SIG-M5 treated with dmso at 0.1 percent for 504 hours (cell line): ENCODE measurements around the gene CAMK2A.

Source experiments
- DNase-seq: peaks from one replicate; lab custom pipeline; 2025; ENCODE audit not compliant: unreplicated experiment; lab: John Stamatoyannopoulos, UW

Gene CAMK2A

DNA sequence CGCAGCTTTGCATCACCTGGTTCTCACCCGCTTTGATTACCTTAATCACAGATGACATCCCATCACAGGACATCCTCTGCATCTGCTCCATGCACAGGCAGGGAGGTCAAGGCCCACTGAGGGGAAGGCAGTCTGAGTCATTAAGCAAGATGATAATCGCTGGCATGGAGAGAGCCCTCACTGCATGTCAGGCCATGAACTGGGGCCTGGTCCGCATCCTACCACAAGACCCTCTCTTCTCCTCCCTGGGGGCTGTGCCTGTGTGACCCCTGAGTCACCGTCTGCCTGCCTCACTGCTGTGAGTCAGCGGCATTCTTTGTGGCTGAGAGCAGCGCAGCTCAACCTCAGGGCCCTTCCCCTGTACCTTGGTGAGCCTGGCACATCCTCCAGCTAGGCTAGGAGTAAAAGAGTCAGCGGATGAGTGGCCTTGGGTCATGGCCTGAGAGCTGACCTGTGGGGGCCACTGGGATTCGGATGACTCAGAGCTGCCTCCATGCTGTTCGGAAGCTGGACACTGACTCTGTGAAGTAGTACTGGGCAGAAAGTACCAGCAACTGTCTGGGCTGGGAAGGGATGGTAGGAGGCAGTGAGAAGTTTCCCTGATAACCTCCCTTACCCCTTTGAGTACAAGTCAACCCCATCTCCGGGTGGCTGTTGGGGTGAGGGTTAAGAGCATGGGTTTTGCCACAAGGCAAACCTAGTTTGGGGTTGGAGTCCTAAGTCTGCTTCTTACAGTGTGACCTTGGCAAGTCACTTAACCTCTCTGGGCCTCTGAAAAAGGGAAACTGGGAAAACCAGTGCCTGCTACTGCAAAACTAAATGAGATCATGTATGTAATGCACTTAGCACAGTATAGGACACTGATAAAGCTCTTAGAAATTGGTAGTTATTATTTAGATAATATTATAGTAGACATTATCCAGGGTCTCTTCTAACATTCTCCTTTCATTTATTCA lies 27.8 kb upstream of the CAMK2A start:
- no peak for DNase-seq

DNA sequence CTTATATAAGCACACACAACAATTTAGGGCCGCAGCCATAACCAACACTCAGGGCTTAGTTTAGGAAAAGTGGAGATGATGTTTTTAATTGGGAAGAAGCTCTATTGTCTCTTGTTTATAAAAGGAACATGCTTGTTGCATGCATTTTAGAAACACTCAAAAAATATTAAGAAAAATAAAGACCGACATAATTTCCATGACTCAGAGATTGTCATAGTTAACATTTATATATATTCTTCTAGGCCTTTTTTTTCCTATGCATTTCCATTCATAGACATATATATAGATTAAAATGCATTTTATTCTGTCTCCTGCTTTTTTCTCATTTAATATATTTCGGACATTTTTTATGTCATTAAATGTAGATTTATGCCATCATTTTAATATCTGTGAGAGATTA lies 26.7 kb upstream of the CAMK2A start:
- no peak for DNase-seq

- DNase-seq, result no peak
These were observed 25.7 kb upstream of the CAMK2A start for GRCh38 chr5:150315245-150315644.

- no peak for DNase-seq
These were observed 24.5 kb upstream of the CAMK2A start for GRCh38 chr5:150313921-150314716.

GRCh38 chr5:150313501-150313900 lies 23.9 kb upstream of the CAMK2A start:
- DNase-seq, result no peak

DNA sequence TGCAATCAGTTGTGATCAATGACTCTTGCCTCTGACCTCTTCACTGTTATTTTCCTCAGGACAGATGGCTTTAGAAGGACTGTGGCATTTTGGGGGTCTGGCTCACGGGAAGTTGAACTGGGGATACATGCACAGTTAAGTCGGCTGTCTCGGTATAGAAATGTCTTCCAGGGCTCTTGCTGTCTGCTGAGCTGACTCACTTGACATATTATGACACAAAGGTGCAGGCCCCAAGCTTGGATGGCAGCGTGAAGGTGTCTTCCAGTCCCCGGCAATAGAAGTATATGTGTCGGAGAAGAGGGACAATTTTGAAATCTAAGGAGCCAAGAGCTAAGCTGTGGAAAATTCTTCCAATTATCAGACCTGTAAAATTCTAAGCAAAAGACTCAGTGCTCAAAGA lies 22.9 kb upstream of the CAMK2A start:
- no peak for DNase-seq

DNA sequence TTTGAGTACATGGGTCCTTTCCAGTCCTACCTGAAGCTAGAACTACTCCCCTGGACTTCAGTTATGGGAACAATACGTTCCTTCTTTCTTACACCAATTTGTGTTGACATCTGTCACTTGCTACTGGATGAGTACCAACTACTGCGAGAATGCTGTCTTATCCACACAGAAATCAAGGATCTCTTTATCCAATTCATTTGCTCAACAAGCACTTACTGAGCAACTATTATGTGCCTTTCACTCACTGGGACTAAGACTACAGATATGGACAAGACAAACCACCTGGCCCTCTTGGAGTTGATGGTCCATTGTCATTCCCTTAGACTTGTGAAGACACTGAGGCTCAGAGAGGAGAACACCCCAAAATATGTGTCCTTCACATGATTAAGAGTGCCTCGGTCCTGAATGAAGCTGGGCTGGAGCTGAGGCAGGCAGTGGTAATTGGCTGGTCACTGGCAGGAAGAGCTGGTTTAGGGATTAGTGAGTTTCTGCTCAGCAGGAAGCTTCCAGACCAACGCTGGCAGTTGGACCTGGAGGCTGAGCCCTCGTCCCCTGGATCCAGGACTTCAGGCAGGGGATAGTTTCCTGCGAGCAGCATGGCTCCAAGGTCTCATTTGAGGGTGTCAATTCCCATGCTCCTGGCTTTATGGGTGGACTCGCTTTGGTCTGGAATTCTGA lies 21.6 kb upstream of the CAMK2A start:
- DNase-seq, result no peak

DNA sequence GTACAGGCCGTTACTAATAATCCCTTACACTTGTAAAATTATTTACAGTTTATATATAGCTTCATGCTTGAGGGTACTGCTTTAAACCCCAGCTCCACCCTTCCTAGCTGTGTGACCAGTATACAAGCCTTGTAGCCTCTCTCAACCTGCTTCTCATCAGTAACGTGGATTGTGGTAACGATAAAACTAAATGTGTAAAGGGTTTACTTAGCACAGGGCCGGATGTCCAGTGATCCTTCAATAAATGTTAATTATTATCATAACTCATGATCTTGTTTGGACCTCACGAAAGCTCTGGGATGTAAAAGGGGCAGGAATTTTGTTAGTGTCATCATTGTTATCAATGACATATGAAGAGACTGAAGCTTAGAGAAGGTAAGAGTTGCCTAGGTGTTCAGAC lies 20.7 kb upstream of the CAMK2A start:
- no peak for DNase-seq

DNA sequence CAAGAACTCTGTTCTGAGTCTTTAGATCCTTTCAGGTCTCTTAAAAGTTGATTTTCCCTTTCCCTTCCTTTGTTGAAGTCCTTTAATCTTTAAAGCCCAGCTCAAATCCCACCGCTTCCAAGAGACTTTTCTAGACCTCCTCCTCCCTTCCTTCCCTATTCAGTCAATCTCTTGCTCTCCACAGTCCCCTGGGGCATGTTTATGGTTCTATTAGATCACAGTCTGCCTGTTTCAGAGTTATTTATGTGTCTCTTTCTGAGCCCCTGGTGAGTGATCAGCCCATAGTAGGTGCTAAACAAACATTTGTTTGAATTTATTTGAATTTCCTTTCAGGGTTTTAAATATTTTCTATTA lies 20.3 kb upstream of the CAMK2A start:
- no peak for DNase-seq

- DNase-seq, result no peak
These were observed 19.7 kb upstream of the CAMK2A start for GRCh38 chr5:150309101-150309885.

- DNase-seq, result no peak
These were observed 18.2 kb upstream of the CAMK2A start for GRCh38 chr5:150307617-150308426.

GRCh38 chr5:150306775-150307174 lies 17.2 kb upstream of the CAMK2A start:
- DNase-seq, result no peak

- no peak for DNase-seq
These were observed 16.0 kb upstream of the CAMK2A start for GRCh38 chr5:150305557-150305956.

DNA sequence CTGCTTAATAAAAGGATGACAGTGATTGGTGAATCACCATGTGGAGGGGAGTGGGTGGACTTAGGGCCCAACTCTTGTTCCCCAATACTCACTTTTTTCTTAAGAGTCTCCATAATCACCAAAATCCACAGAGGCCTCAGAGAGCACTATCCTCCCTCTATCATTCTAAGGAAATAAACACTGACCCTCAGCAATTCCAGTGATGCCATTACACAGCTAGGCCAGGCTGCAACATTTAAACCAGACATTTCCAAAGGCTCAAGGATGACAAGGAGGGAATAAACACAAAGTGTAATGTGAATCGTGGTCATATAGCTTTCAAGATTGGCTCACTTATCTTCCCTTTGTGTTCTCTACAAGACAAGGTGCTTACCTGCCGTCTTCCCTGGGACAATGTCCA lies 15.5 kb upstream of the CAMK2A start:
- no peak for DNase-seq

GRCh38 chr5:150304481-150305081 lies 15.0 kb upstream of the CAMK2A start:
- DNase-seq, result no peak

GRCh38 chr5:150303660-150304386 lies 14.2 kb upstream of the CAMK2A start:
- no peak for DNase-seq

- DNase-seq, result no peak
These were observed 13.6 kb upstream of the CAMK2A start for GRCh38 chr5:150303070-150303615.

DNA sequence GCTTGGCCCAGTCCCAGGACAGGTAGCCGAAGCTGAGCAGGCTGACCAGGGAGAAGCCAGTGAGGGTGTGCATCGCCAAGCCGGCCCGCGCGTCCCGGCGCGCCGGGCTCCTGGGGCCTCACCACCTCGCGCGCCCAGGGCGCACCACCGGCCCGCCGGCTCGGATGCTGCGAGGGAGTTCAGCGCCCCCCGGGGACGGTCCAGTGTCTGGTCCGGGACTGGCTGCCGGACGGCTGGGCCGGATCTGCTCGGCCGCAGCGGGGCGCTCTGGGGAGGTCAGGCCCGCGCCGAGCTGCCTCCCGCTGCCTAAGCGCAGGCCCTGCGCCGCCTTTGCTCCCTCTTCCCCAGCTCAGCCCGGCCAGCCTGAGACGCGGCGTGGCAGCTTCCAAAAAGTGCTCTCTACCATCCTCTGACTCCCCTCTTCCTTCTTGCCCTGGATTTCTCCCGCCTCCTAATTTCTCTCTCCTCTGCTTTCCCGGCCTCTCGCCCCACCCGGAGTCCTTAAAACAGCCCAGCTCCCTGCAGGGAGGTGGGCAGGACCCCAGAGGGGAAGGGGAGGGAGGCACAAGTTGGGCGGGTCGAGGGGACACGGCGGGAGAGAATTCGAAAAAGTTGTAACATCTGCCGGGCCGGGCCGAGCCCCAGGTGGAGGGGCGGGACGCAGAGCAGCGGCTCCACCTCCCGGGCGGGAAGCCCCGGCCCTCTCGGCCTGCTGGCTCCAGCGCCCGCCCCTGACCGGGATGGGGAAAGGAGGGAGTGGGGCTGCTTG lies 12.9 kb upstream of the CAMK2A start, which contains the start of gene ARSI:
TSS of gene ARSI (minus strand) at position 605 of the 769 bp plus-strand sequence. CDS start at position 73, 532 bp downstream.
- no peak for DNase-seq
